ENCODE results near the gene CRYGD.
"Not testable (repeated sequence)": the region's sequence is repeated elsewhere in the genome, so short reads cannot be mapped to it uniquely, and the experiment has no call there.

The CRYGD gene

GRCh38 chr2:208128136-208128535 lies 3.8 kb upstream of the CRYGD start:
- DNase-seq (ENCODE audit: insufficient read length, low spot score), result no peak
- no peak for FAIRE-seq
- TF ChIP-seq CTCF (IDR thresholded peaks at IDR 0.05; ENCODE audit: insufficient read depth, missing control alignments), result no peak

- FAIRE-seq, result no peak
- no peak for DNase-seq (ENCODE audit: insufficient read length, low spot score)
- TF ChIP-seq CTCF (IDR thresholded peaks at IDR 0.05; ENCODE audit: insufficient read depth, missing control alignments), result no peak
Measured at GRCh38 chr2:208127090-208127489, 2.8 kb upstream of the CRYGD start.

- FAIRE-seq (no peak), DNase-seq (ENCODE audit: insufficient read length, low spot score) (no peak)
- no peak for TF ChIP-seq CTCF (IDR thresholded peaks at IDR 0.05; ENCODE audit: insufficient read depth, missing control alignments)
Measured at GRCh38 chr2:208125251-208125650, 927 bp upstream of the CRYGD start.

GRCh38 chr2:208122248-208122647 lies 2.1 kb downstream of the CRYGD start:
- TF ChIP-seq CTCF (IDR thresholded peaks at IDR 0.05; ENCODE audit: insufficient read depth, missing control alignments), result no peak
- DNase-seq (ENCODE audit: insufficient read length, low spot score) (no peak), FAIRE-seq (no peak)

GRCh38 chr2:208118918-208119317 lies 5.4 kb downstream of the CRYGD start:
- TF ChIP-seq CTCF (IDR thresholded peaks at IDR 0.05; ENCODE audit: insufficient read depth, missing control alignments), result no peak
- FAIRE-seq (no peak), DNase-seq (ENCODE audit: insufficient read length, low spot score) (no peak)

GRCh38 chr2:208117390-208117789 lies 6.9 kb downstream of the CRYGD start:
- DNase-seq (ENCODE audit: insufficient read length, low spot score); FAIRE-seq: not testable (repeated sequence)

GRCh38 chr2:208112969-208113368 lies 11.4 kb downstream of the CRYGD start:
- no peak for DNase-seq (ENCODE audit: insufficient read length, low spot score)
- no peak for FAIRE-seq
- TF ChIP-seq CTCF (IDR thresholded peaks at IDR 0.05; ENCODE audit: insufficient read depth, missing control alignments), result no peak

- not testable (repeated sequence) for FAIRE-seq; DNase-seq (ENCODE audit: insufficient read length, low spot score)
Measured at GRCh38 chr2:208112273-208112745, 12.0 kb downstream of the CRYGD start.
